H9 (cell line): Measurements from ENCODE around the gene GRAMD1B. TPM values are rescaled to one million over a fixed set of nuclear protein-coding genes. Genes with fewer than 3 reads are reported as not detected.

Experiments used
- DNase-seq: peaks from one replicate; pipeline ENCODE4 v3.0.0-alpha.2; 2017
- H2AFZ ChIP-seq: one replicate; pipeline ENCODE4 v1.6.1; 2013; ENCODE audit warnings: mild to moderate bottlenecking, low read length, control low read depth, moderate library complexity
- H2AK5ac ChIP-seq: 2 replicates; pipeline ENCODE4 v1.6.1; 2013; ENCODE audit warnings: low read length, control low read depth, mixed read lengths; ENCODE audit not compliant: insufficient read length
- H2BK120ac ChIP-seq: one replicate; pipeline ENCODE4 v1.6.1; 2013; ENCODE audit warnings: low read depth, mild to moderate bottlenecking, low read length, control low read depth, inconsistent platforms; ENCODE audit not compliant: poor library complexity, severe bottlenecking
- H2BK12ac ChIP-seq: 2 replicates; pipeline ENCODE4 v1.6.1; 2013; ENCODE audit warnings: low read length, control low read depth, mixed read lengths, low read depth; ENCODE audit not compliant: insufficient read length
- H2BK15ac ChIP-seq: 2 replicates; pipeline ENCODE4 v1.6.1; 2013; ENCODE audit warnings: low read depth, low read length, control low read depth
- H2BK20ac ChIP-seq: one replicate; pipeline ENCODE4 v1.6.1; 2013; ENCODE audit warnings: low read depth, mild to moderate bottlenecking, low read length, control low read depth, inconsistent platforms; ENCODE audit not compliant: poor library complexity, severe bottlenecking
- H2BK5ac ChIP-seq: 2 replicates; pipeline ENCODE4 v1.6.1; 2013; ENCODE audit warnings: low read length, control low read depth, mixed read lengths; ENCODE audit not compliant: insufficient read length
- H3K14ac ChIP-seq: 2 replicates; pipeline ENCODE4 v1.6.1; 2013; ENCODE audit warnings: low read length, control low read depth; ENCODE audit not compliant: insufficient read depth
- H3K18ac ChIP-seq: 2 replicates; pipeline ENCODE4 v1.6.1; 2013; ENCODE audit warnings: low read depth, mild to moderate bottlenecking, mixed read lengths, low read length, control low read depth; ENCODE audit not compliant: insufficient read length
- H3K23ac ChIP-seq: 2 replicates; pipeline ENCODE4 v1.6.1; 2013; ENCODE audit warnings: low read length, control low read depth, mixed read lengths, low read depth; ENCODE audit not compliant: insufficient read length
- H3K23me2 ChIP-seq: 2 replicates; pipeline ENCODE4 v1.6.1; 2013; ENCODE audit warnings: low read depth, mild to moderate bottlenecking, mixed read lengths, low read length, control low read depth; ENCODE audit not compliant: insufficient read length, poor library complexity, severe bottlenecking
- H3K27ac ChIP-seq: 2 replicates; pipeline ENCODE4 v1.5.1; 2013; ENCODE audit warnings: low read length, control low read depth, mixed read lengths, low read depth; ENCODE audit not compliant: insufficient read length
- H3K27me3 ChIP-seq: 2 replicates; pipeline ENCODE4 v1.6.1; 2013; ENCODE audit warnings: low read length, control low read depth, inconsistent platforms; ENCODE audit not compliant: insufficient read depth
- H3K4ac ChIP-seq: 2 replicates; pipeline ENCODE4 v1.6.1; 2013; ENCODE audit warnings: low read depth, mild to moderate bottlenecking, control low read depth, inconsistent platforms, low read length, moderate library complexity
- H3K4me1 ChIP-seq: 2 replicates; pipeline ENCODE4 v1.6.1; 2013; ENCODE audit warnings: low read length, control low read depth, inconsistent platforms; ENCODE audit not compliant: insufficient read depth
- H3K4me2 ChIP-seq: 2 replicates; pipeline ENCODE4 v1.6.1; 2013; ENCODE audit warnings: low read length, control low read depth, mixed read lengths; ENCODE audit not compliant: insufficient read length, insufficient read depth
- H3K56ac ChIP-seq: 2 replicates; pipeline ENCODE4 v1.6.1; 2013; ENCODE audit warnings: low read depth, mild to moderate bottlenecking, mixed read lengths, low read length, control low read depth; ENCODE audit not compliant: insufficient read length
- H3K79me1 ChIP-seq: 2 replicates; pipeline ENCODE4 v1.6.1; 2013; ENCODE audit warnings: low read depth, mild to moderate bottlenecking, moderate library complexity, low read length, control low read depth, inconsistent platforms; ENCODE audit not compliant: insufficient read depth, poor library complexity, severe bottlenecking
- H3K79me2 ChIP-seq: 2 replicates; pipeline ENCODE4 v1.6.1; 2013; ENCODE audit warnings: low read length, control low read depth, inconsistent platforms; ENCODE audit not compliant: insufficient read depth
- H3K9ac ChIP-seq: 2 replicates; pipeline ENCODE4 v1.6.1; 2013; ENCODE audit warnings: low read length, control low read depth, mixed read lengths; ENCODE audit not compliant: insufficient read length; ENCODE audit errors: extremely low read depth
- H3K9me3 ChIP-seq: one replicate; pipeline ENCODE4 v1.6.1; 2013; ENCODE audit warnings: low read depth, low read length, inconsistent platforms; ENCODE audit not compliant: control insufficient read depth
- H3T11ph ChIP-seq: one replicate; pipeline ENCODE4 v1.6.1; 2013; ENCODE audit warnings: mild to moderate bottlenecking, low read length, control low read depth, inconsistent platforms
- H4K20me1 ChIP-seq: one replicate; pipeline ENCODE4 v1.6.1; 2013; ENCODE audit not compliant: control insufficient read depth, insufficient read length, insufficient read depth
- H4K5ac ChIP-seq: 2 replicates; pipeline ENCODE4 v1.6.1; 2013; ENCODE audit warnings: low read depth, mild to moderate bottlenecking, mixed read lengths, low read length, control low read depth; ENCODE audit not compliant: insufficient read length
- H4K8ac ChIP-seq: replicated peaks from 2 replicates; pipeline ENCODE4 v1.6.1; 2013; ENCODE audit warnings: low read length, control low read depth, mixed read lengths, low read depth; ENCODE audit not compliant: insufficient read length
- H4K91ac ChIP-seq: 2 replicates; pipeline ENCODE4 v1.6.1; 2013; ENCODE audit warnings: low read depth, mild to moderate bottlenecking, moderate library complexity, mixed read lengths, low read length, control low read depth; ENCODE audit not compliant: insufficient read length
- H3K27ac Mint-ChIP-seq, 3 experiments: 2 replicates in 2 of 3; 3 replicates in 1 of 3; pipeline ENCODE4 v1.8.0; 2020 to 2021; ENCODE audit warnings: mixed read lengths in 3 of 3, mild to moderate bottlenecking in 1 of 3, moderate library complexity in 1 of 3
- H3K27me3 Mint-ChIP-seq: 2 replicates; pipeline ENCODE4 v1.8.0; 2021; ENCODE audit warnings: low read depth, mild to moderate bottlenecking, moderate library complexity, mixed read lengths
- H3K36me3 Mint-ChIP-seq, 3 experiments: 2 replicates in 2 of 3; 3 replicates in 1 of 3; pipeline ENCODE4 v1.8.0; 2020 to 2021; ENCODE audit warnings: low read depth in 3 of 3, mixed read lengths in 3 of 3; ENCODE audit not compliant: insufficient read depth in 1 of 3
- H3K4me1 Mint-ChIP-seq, 2 experiments: 2 replicates each; pipeline ENCODE4 v1.8.0; 2020; ENCODE audit warnings: mixed read lengths in 2 of 2
- H3K4me3 Mint-ChIP-seq, 2 experiments: 2 replicates in 1 of 2; 3 replicates in 1 of 2; pipeline ENCODE4 v1.8.0; 2020 to 2021; ENCODE audit warnings: mild to moderate bottlenecking in 2 of 2, mixed read lengths in 2 of 2, moderate library complexity in 1 of 2
- H3K9me3 Mint-ChIP-seq, 2 experiments: 2 replicates in 1 of 2; 3 replicates in 1 of 2; pipeline ENCODE4 v1.8.0; 2020; ENCODE audit warnings: mild to moderate bottlenecking in 2 of 2, mixed read lengths in 2 of 2, moderate library complexity in 1 of 2
- WGBS: extraction: QIAGEN DNeasy Blood & Tissue Kit; methylation state at CpG from one replicate; pipeline ENCODE4 v1.1.7; 2013; ENCODE audit warnings: missing lambda C conversion rate, low lambda C conversion rate, mixed read lengths; ENCODE audit not compliant: insufficient read length; ENCODE audit errors: extremely low coverage; 5-methylcytosine and 5-hydroxymethylcytosine counted together
- total RNA-seq: library from RNA; stranded (reverse); gene quantifications from 2 replicates; pipeline ENCODE4 v1.2.1, GENCODE V29; 2021
- TF ChIP-seq, protein P1 (sequence below): fragments of 200-600 bp; sonication (generic); conservative IDR thresholded peaks from 3 replicates; pipeline ENCODE4 v1.8.0; 2021; ENCODE audit warnings: antibody characterized with exemption, mild to moderate bottlenecking

GRAMD1B gene
- total RNA-seq, 1 experiment from 2014 or later = 25.9 TPM

DNA sequence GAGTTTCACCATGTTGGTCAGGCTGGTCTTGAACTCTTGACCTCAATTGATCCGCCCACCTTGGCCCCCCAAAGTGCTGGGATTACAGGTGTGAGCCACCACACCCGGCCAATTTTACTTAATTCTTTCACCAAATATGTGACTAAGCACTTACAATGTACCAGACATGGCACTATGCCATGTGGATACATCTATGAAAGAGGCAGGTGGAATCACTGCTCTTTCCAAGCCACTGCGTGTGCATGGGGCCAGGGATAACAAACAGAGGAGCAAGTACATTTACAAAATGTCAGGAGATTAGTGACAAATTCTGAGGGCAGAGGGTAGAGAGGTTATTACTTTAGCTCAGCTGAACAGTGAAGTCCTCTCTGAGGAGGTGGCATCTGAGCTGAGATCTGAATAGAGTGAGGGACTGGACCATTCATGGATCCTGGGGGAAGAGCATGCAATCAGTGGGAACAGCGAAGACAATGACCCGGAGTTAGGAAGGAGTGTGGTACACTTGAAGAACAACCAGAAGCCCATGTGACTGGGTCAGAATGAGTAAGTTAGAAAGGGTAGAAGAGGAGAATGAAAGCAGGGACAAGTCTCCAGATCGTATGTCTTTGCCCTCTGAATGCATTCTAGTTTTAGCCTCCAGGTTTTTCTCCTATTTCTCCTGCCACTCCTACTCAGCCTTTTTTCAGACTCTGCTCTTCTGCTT is 38.3 kb upstream of the GRAMD1B start:
- Histone ChIP-seq H3K4me1 (peaks cover 5% of the 10 kb centered on the region; the same call in 1 of the 2 replicates), H3K27ac (no peak overlapping the region), H3K79me1 (no peaks in the 10 kb centered on the region), H3K79me2 (no peaks in the 10 kb centered on the region), H2AFZ (no peak overlapping the region), H3T11ph (no peak overlapping the region), H3K4me2 (no peak overlapping the region), H3K23me2 (no peaks in the 10 kb centered on the region), H3K27me3 (no peaks in the 10 kb centered on the region), H2AK5ac (no peak overlapping the region), H2BK15ac (no peak overlapping the region), H3K4ac (no peak overlapping the region), H3K56ac (no peak overlapping the region), H3K18ac (no peak overlapping the region), H4K8ac (no peak overlapping the region), H4K91ac (no peak overlapping the region), H2BK120ac (no peak overlapping the region), H3K23ac (no peak overlapping the region), H2BK20ac (no peak overlapping the region), H4K5ac (no peak overlapping the region), H4K20me1 (no peaks in the 10 kb centered on the region), H2BK12ac (no peak overlapping the region), H2BK5ac (no peak overlapping the region), H3K14ac (no peak overlapping the region), H3K9me3 (no peaks in the 10 kb centered on the region), H3K9ac (no peak overlapping the region)
- Mint-ChIP-seq H3K9me3 (no peaks in the 10 kb centered on the region), H3K27ac (no peak overlapping the region), H3K36me3 (no peaks in the 10 kb centered on the region), H3K4me3 (no peak overlapping the region), H3K4me1 (peaks cover 0 to 3% of the 10 kb centered on the region in 2 experiments; a peak in 1 of 4 replicates), H3K27me3 (peaks cover 13% of the 10 kb centered on the region)
- TF ChIP-seq, protein P1, sequence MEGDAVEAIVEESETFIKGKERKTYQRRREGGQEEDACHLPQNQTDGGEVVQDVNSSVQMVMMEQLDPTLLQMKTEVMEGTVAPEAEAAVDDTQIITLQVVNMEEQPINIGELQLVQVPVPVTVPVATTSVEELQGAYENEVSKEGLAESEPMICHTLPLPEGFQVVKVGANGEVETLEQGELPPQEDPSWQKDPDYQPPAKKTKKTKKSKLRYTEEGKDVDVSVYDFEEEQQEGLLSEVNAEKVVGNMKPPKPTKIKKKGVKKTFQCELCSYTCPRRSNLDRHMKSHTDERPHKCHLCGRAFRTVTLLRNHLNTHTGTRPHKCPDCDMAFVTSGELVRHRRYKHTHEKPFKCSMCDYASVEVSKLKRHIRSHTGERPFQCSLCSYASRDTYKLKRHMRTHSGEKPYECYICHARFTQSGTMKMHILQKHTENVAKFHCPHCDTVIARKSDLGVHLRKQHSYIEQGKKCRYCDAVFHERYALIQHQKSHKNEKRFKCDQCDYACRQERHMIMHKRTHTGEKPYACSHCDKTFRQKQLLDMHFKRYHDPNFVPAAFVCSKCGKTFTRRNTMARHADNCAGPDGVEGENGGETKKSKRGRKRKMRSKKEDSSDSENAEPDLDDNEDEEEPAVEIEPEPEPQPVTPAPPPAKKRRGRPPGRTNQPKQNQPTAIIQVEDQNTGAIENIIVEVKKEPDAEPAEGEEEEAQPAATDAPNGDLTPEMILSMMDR = no peak
- no CpG with 5 or more reads among the region's 6 CpGs for WGBS
- no peak for DNase-seq
